ENCODE measurements around the gene GPR21.

DNA sequence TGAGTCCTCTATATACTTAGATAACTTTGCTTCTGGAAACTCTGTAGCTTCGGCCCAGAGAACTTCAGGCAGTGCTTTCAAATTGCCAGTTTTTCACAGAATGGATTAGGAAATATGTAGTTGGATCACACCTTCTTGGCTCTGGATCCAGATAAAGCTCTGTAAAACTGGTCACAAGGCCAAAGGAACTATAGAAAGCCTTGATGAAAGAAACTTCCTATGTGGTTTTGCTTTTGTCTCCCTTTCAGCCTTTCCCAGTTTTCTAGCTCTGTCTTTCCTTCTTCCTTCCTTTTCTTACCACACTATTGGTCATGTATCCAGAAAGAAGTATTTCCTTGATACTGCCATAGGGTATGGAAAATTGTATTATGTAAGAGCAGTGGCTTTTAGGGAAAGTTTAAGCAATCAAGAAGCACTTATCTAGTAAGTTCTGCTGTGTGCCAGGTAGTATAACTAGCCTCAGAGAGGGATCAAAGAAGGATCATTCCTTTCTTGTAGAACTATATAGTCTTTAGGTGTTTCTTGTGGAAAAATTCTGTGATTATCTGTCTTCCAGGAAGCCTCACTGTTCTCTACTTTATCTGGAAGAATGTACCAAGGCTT lies 6.3 kb downstream of the GPR21 start:
- TF ChIP-seq POLR2A (IDR thresholded peaks at IDR 0.05; ENCODE audit: low read depth, low read length), result no peak
- TF ChIP-seq POLR2AphosphoS5 (IDR thresholded peaks at IDR 0.05; ENCODE audit: low read depth, low read length), result no peak
- TF ChIP-seq TAF1 (IDR thresholded peaks at IDR 0.05; ENCODE audit: borderline replicate concordance, low read depth, low read length), result no peak

Measured in GM12892 (cell line).